Body of pancreas (tissue), 4 donors: ENCODE results near the gene RNF111.

Source experiments
- CTCF ChIP-seq, 7 experiments: fragments of 450-650 bp in 4 of 7; fragments of 200-600 bp in 3 of 7; sonication (generic) in 3 of 7; IDR thresholded peaks; one replicate each; pipeline ENCODE4 v1.5.1; 2016 to 2019; ENCODE audit warnings: antibody characterized with exemption in 7 of 7
- POLR2A ChIP-seq, 3 donors: fragments of 450-650 bp; IDR thresholded peaks; one replicate each; pipeline ENCODE4 v1.6.1; 2016; ENCODE audit warnings: antibody characterized with exemption in 3 of 3, mild to moderate bottlenecking in 2 of 3

GRCh38 chr15:59001946-59002345 is 14.5 kb downstream of the RNF111 start:
- TF ChIP-seq CTCF (IDR thresholded peaks at IDR 0.05) (no peak), POLR2A (IDR thresholded peaks at IDR 0.05) (no peak)
